ENCODE data around the gene RFTN2.

- TF ChIP-seq TAF1 (IDR thresholded peaks at IDR 0.05; ENCODE audit: borderline replicate concordance, insufficient read depth, low read length) (no peak), POLR2AphosphoS5 (IDR thresholded peaks at IDR 0.05; ENCODE audit: low read depth, low read length) (no peak), SIN3A (IDR thresholded peaks at IDR 0.05; ENCODE audit: borderline replicate concordance, insufficient read depth, low read length) (no peak)
Observed at GRCh38 chr2:197675246-197675645, at the start of gene RFTN2.
